ENCODE data around the gene MLX.

The MLX gene

GRCh38 chr17:42577532-42578281, 10.8 kb downstream of the MLX start, which contains the start of gene PSMC3IP:
PSMC3IP (minus strand) TSS chr17:42577729; CDS start chr17:42577686, 43 bp downstream.
- Histone ChIP-seq H3K36me3 (peaks cover 58 to 75% (median 69%) of the 10 kb centered on the region in 11 experiments), H3K4me1 (peaks cover 28 to 73% (median 49%) of the 10 kb centered on the region in 10 experiments), H4K20me1 (peaks cover 0 to 42% (median 20%) of the 10 kb centered on the region in 11 experiments; a peak in 17 of 22 replicates), H3K9me3 (replicated peaks in 1 of 11) (no peaks in the 10 kb centered on the region), H3K27ac (peak within 1 kb of the TSS; percentile 84 to 97 (median 94)), H3K4me3 (peak within 1 kb of the TSS; percentile 56 to 85 (median 75)), H3K9ac (peak within 1 kb of the TSS; percentile 84 to 95 (median 90)), H3K4me2 (peak within 1 kb of the TSS; percentile 85 to 98 (median 94)), H3K27me3 (no peaks in the 10 kb centered on the region)
- TF ChIP-seq Cebpa-rat (IDR thresholded peaks at IDR 0.05): no peak

DNA sequence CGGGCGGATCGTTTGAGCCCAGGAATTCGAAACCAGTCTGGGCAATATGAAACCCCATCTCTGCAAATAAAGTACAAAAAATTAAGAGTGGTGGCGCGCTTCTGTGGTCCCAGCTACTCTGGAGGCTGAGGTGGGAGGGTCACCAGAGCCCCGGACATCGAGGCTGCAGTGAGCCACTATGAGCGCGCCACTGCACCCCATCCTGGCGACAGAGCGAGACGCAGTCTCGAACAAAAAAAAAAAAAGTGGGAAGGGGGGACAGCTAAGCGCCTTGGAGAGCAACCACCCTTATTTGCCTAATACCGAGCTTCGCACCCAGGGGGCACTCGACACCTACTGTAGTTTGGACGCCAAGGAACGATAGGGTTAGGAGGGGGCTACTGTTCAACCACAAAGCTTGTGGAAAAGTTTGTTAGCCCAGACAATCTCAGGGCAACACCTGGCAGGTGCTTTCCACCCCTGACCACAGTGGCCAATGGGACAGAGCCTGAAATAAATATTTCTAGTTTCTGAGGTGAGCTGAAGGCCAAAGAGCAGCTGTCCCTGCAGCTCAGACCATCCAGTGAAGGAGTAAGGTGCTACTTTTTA, 11.5 kb downstream of the MLX start:
- peak overlapping the region; percentile 56 to 85 (median 75) for H3K4me3 ChIP-seq
- peaks cover 0 to 35% (median 14%) of the 10 kb centered on the region in 11 experiments; a peak in 17 of 22 replicates for H4K20me1 ChIP-seq
- peak overlapping the region; percentile 85 to 98 (median 93) for H3K4me2 ChIP-seq
- H3K27me3 ChIP-seq: no peaks in the 10 kb centered on the region
- no peaks in the 10 kb centered on the region for H3K9me3 ChIP-seq (replicated peaks in 1 of 11)
- H3K4me1 ChIP-seq: peaks cover 28 to 66% (median 49%) of the 10 kb centered on the region in 10 experiments
- peak overlapping the region; percentile 84 to 97 (median 94) for H3K27ac ChIP-seq
- H3K36me3 ChIP-seq: peaks cover 58 to 75% (median 69%) of the 10 kb centered on the region in 11 experiments
- TF ChIP-seq Cebpa-rat (IDR thresholded peaks at IDR 0.05): no peak
- peak overlapping the region; percentile 84 to 95 (median 90) for H3K9ac ChIP-seq

DNA sequence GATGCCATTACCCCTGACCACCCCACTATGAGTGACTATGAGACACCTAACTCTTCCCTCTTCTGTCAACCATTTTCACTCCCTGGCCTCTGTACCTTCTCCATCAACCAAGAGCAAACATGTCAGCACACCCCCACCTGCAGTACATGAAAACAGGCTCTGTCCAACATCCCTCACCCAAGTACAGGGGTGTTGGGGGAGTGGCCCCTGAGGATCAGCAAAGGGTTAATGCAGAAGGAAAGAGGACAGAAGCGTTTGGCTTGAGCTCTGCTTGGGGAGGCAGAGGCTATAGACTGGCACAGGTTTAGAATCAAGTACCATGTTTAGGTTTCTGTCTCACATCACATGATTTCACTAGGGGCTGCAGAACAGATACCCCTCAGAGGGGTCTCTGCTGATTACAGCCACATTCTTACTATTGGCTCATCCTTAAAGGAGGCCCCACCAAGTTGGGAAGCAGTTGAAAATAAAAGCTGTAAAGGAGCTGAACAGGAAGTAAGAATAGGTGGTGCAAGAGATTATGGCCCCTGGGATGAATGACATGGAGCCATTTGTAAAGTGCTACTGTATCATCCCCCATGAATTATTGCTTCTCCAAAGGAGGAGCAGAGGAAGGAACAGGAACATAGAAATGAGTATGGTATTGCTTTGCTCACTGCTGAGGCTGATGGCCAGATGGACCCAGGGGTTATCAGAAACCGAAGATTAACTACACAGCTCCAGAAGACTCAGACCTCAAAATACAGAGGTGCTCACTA, 13.1 kb downstream of the MLX start:
- Histone ChIP-seq H3K36me3 (peaks cover 60 to 75% (median 69%) of the 10 kb centered on the region in 11 experiments), H4K20me1 (peaks cover 0 to 21% (median 3%) of the 10 kb centered on the region in 11 experiments; a peak in 11 of 22 replicates), H3K9me3 (replicated peaks in 1 of 11) (no peaks in the 10 kb centered on the region), H3K27me3 (no peaks in the 10 kb centered on the region), H3K27ac (peak overlapping the region in 1 of 11 experiments; percentile 95; a peak in 1 of 22 replicates), H3K4me2 (peak overlapping the region in 8 of 11 experiments; percentile 18 to 98 (median 95); a peak in 11 of 22 replicates), H3K4me3 (no peak overlapping the region), H3K9ac (peak overlapping the region in 5 of 11 experiments; percentile 47 to 90 (median 89); a peak in 5 of 22 replicates), H3K4me1 (peaks cover 28 to 57% (median 43%) of the 10 kb centered on the region in 10 experiments)
- no peak for TF ChIP-seq Cebpa-rat (IDR thresholded peaks at IDR 0.05)

GRCh38 chr17:42581744-42582270, 14.9 kb downstream of the MLX start:
- peaks cover 71 to 77% (median 74%) of the 10 kb centered on the region in 11 experiments for H3K36me3 ChIP-seq
- no peak for TF ChIP-seq Cebpa-rat (IDR thresholded peaks at IDR 0.05)

GRCh38 chr17:42584880-42585279, 18.0 kb downstream of the MLX start:
- peaks cover 0 to 35% (median 5%) of the 10 kb centered on the region in 11 experiments; a peak in 9 of 22 replicates for H4K20me1 ChIP-seq
- no peaks in the 10 kb centered on the region for H3K9me3 ChIP-seq (replicated peaks in 1 of 11)
- H3K4me2 ChIP-seq: peak overlapping the region in 5 of 11 experiments; percentile 24 to 74 (median 44); a peak in 9 of 22 replicates
- peak overlapping the region in 1 of 11 experiments; percentile 32; a peak in 1 of 22 replicates for H3K9ac ChIP-seq
- no peak for TF ChIP-seq Cebpa-rat (IDR thresholded peaks at IDR 0.05)
- peak overlapping the region in 3 of 11 experiments; percentile 18 to 34 (median 23); a peak in 4 of 22 replicates for H3K27ac ChIP-seq
- H3K4me1 ChIP-seq: peaks cover 0 to 35% (median 8%) of the 10 kb centered on the region in 10 experiments; a peak in 14 of 20 replicates
- peaks cover 99 to 100% (median 100%) of the 10 kb centered on the region in 11 experiments for H3K36me3 ChIP-seq
- no peak overlapping the region for H3K4me3 ChIP-seq
- H3K27me3 ChIP-seq: no peaks in the 10 kb centered on the region

More at GRCh38 chr17:42581744-42582270, 14.9 kb downstream of the MLX start:
- Histone ChIP-seq H3K4me2 (no peak overlapping the region), H3K27ac (no peak overlapping the region), H4K20me1 (peaks cover 0 to 23% (median 3%) of the 10 kb centered on the region in 11 experiments; a peak in 8 of 22 replicates), H3K9ac (peak overlapping the region in 3 of 11 experiments; percentile 3 to 16 (median 5); a peak in 2 of 22 replicates), H3K4me3 (no peak overlapping the region), H3K27me3 (no peaks in the 10 kb centered on the region), H3K4me1 (peaks cover 17 to 59% (median 28%) of the 10 kb centered on the region in 10 experiments), H3K9me3 (replicated peaks in 1 of 11) (no peaks in the 10 kb centered on the region)

DNA sequence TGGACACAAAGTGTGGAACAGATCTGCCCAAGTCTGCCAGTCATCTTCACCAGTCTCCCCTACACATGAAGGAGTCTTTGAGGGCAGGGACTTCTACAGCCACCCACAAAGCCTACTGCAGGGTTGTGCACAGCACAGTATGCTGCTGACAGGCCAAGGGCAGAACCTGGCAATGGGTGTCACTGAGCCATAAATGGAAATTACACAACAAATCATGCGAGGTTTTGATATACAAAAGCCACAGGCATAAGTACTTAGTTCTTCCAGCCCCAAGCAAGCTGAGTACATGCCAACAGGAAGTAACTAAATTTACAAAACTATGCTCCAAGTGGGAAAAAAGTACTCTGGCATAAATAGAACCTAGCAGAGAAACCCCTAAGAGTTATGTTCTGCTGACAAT, 18.5 kb downstream of the MLX start:
- Histone ChIP-seq H3K36me3 (peaks cover 99 to 100% (median 100%) of the 10 kb centered on the region in 11 experiments), H3K4me1 (peaks cover 0 to 31% (median 4%) of the 10 kb centered on the region in 10 experiments; a peak in 9 of 20 replicates), H3K4me3 (no peak overlapping the region), H4K20me1 (peaks cover 0 to 38% (median 5%) of the 10 kb centered on the region in 11 experiments; a peak in 8 of 22 replicates), H3K27ac (peak overlapping the region in 3 of 11 experiments; percentile 18 to 34 (median 23); a peak in 3 of 22 replicates), H3K27me3 (no peaks in the 10 kb centered on the region), H3K9me3 (replicated peaks in 1 of 11) (no peaks in the 10 kb centered on the region), H3K4me2 (peak overlapping the region in 5 of 11 experiments; percentile 24 to 74 (median 44); a peak in 9 of 22 replicates), H3K9ac (peak overlapping the region in 3 of 11 experiments; percentile 6 to 32 (median 22); a peak in 4 of 22 replicates)
- TF ChIP-seq Cebpa-rat (IDR thresholded peaks at IDR 0.05): no peak

DNA sequence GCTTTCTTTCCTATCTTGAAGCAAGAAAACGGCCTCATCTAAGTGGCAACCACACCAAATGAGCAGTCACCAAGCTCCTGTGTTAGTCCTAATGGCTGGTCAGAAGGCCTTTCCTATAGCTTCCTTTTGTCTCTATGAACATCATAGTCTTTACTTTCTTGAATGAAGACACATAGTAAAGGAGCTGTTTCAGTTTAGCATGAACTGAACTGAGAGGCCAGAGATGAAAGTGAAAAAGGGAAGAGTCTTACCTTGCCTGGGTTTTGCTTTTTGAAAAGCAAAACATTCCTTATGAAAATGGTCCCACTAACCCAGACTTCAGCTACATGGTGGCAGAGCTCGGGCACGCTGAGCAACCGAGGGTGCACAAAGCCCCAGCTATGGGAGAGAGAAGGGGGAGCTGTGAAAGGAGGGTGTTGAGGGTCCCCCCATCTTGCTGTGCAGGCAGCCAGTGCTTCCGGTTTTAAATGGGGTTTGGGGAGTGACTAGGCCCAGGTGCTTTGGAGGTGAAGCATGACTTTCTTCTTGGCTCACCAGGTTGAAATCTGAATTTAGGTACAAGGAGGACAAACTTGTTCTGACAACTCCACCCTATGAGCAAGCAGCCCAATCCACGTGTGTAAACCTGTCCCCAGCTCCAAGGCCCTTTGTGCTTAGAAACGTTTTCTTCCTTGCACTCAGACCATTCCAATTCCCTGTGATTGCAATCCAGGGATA, 19.8 kb downstream of the MLX start:
- Histone ChIP-seq H3K27me3 (no peaks in the 10 kb centered on the region), H3K4me1 (peaks cover 0 to 28% (median 4%) of the 10 kb centered on the region in 10 experiments; a peak in 9 of 20 replicates), H4K20me1 (peaks cover 0 to 48% (median 7%) of the 10 kb centered on the region in 11 experiments; a peak in 9 of 22 replicates), H3K36me3 (peaks cover 100% of the 10 kb centered on the region in 11 experiments), H3K9ac (no peak overlapping the region; a peak in 1 of 22 replicates), H3K4me2 (no peak overlapping the region), H3K9me3 (replicated peaks in 1 of 11) (no peaks in the 10 kb centered on the region), H3K27ac (no peak overlapping the region), H3K4me3 (no peak overlapping the region)
- TF ChIP-seq Cebpa-rat (IDR thresholded peaks at IDR 0.05): no peak
